Smooth muscle cell of the brain vasculature (primary cell): ENCODE data around the gene KRT73.
A peak's percentile ranks its signal among the peaks of the same experiment; 100 is the strongest.
"Not testable (repeated sequence)": the region's sequence is repeated elsewhere in the genome, so short reads cannot be mapped to it uniquely, and the experiment has no call there.

Experiments used
- DNase-seq: peaks from one replicate; pipeline ENCODE4 v3.0.0-alpha.2; 2012; ENCODE audit warnings: low read depth, low spot score

Gene KRT73

GRCh38 chr12:52600941-52601481 is 17.3 kb downstream of the KRT73 start, which contains the start of gene KRT72:
Gene KRT72 (minus strand): TSS chr12:52601463. CDS start chr12:52601452, 11 bp downstream.
- DNase-seq: no peak

DNA sequence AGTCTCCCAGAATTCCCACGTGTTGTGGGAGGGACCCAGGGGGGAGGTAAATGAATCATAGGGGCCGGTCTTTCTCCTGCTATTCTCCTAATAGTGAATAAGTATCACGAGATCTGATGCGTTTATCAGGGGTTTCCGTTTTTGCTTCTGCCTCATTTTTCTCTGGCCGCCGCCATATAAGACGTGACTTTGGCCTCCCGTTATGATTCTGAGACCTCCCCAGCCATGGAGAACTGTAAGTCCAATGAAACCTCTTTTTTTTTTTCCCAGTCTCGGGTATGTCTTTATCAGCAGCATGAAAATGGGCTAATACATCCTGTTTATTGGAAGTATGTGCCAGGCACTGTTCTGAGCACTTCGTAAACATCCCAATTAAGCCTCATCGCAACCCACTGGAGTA is 17.9 kb downstream of the KRT73 start:
- DNase-seq: no peak

- DNase-seq: no peak
Observed at GRCh38 chr12:52600071-52600470, 18.3 kb downstream of the KRT73 start.

DNA sequence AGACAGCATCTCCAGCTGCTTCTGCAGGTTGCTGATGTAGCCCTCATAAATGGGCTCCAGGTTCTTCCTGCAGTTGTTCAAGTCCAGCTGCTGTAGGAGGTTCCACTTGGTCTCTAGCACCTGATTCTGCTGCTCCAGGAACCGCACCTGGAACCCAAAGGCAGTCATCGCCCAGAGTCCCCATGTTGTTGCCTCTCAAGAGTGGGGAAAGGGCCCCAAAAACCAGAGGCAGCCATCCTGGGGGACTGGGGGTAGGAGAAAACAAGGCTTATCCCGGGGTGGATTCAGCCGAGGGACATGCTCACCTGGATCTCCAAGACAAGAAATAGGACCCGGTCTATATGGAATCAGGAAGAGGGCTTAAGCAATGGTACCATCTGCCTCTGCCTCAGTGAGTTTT is 19.4 kb downstream of the KRT73 start:
- DNase-seq: no peak

DNA sequence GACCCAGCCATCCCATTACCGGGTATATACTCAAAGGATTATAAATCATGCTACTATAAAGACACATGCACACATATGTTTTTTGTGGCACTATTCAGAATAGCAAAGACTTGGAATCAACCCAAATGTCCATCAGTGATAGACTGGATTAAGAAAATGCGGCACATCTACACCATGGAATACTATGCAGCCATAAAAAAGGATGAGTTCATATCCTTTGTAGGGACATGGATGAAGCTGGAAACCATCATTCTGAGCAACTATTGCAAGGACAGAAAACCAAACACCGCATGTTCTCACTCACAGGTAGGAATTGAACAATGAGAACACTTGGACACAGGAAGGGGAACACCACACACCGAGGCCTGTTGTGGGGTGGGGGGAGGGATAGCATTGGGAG is 24.1 kb downstream of the KRT73 start:
- DNase-seq: not testable (repeated sequence)

GRCh38 chr12:52591521-52591920 is 26.8 kb downstream of the KRT73 start:
- no peak for DNase-seq

DNA sequence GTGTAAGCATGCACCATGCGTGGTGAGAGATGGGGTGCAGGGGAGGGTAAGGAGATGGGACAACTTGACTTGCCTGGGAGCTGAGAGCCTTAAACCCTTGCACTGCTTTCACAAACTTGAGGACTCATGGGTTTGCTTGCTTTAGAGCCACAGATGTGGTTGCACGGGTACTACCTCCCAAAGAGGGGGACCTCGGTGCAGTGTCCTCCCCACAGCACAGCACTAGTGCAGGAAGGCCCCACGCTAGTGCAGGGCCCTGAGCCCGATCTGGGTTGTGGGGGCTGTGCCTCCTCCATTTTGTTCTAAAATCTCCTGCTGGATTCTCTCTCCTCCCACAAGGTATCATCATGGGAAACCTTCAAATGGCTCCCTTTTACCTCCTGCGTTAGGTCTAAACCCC is 28.3 kb downstream of the KRT73 start:
- DNase-seq: no peak

DNA sequence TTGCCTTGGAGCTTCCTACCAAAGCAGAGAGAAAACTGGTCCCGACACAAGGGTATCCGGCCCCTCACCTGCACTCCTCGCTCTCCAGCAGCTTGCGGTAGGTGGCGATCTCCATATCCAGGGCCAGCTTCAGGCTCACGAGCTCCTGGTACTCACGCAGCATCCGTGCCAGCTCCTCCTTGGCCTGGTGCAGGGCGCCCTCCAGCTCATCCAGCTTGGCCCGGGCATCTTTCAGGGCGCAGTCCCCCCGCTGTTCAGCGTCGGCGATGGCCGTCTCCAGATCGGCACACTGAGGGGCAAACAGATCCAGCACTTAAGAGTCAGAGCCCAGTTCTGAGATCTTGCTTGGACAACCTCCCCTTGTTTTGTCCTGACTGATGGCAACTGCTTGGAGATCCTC is 30.8 kb downstream of the KRT73 start:
- DNase-seq: no peak

DNA sequence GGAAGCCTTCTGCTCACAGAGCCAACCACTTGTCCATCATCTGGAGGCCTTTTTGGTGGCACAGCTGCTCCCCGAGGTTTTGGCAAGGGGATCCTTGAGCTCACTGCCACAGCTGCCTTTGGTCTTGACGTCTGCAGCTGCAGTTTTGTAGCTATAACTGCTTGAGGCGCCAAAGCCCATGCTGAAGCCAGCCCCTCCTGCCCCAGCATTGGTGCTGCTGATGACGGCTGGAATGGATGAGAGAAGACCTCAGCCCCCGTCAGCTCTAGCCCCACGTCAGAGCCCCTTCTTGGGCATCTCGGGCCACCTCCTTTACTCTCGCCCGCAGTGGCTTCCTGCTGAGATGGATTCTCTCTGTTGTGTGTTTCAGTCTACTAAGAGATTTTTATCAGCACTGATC is 32.4 kb downstream of the KRT73 start:
- DNase-seq: no peak

DNA sequence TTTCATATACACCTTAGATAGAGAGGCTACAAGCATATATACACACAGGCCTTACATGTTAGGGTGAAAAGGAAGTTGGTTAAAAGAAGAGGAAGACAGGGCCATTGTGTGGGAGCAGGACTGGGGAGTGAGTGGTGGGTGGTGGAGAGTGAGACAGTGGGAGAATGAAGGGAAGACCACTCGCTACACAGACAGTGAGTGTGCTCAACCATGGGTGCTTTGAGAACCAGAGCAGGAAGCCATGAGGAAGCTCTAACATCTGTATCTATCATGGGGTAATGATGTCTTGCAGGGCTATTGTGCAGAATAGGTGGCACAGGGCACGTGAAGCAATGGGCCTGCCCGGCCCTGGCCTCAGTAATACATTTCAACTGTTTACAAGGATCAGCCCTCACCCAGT is 33.3 kb downstream of the KRT73 start:
- no peak for DNase-seq

DNA sequence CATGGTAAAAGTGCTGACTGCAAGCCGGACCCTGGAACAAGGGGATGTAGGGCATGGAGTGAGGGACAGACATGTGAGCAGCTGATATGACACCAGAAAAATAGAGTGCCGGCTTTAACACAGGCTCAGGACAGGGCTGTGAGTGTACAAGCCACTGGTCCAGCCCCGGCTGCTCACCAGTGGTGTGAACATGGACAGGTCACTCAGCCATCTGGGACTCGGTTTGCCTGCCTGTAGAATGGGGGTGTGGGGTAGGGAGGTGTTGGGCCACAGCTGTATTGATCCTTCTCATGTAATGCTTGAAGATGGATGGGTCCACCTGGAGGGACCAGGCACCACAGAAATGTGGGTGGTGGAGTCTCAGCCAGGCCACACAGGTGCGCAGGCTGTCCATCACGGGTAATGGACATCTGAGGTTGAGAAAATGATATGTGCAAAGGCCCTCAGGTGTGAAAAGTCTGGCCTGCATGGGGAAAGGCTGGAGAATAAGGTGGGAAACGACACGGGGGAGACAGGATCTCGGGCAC is 34.1 kb downstream of the KRT73 start:
- DNase-seq: no peak

DNA sequence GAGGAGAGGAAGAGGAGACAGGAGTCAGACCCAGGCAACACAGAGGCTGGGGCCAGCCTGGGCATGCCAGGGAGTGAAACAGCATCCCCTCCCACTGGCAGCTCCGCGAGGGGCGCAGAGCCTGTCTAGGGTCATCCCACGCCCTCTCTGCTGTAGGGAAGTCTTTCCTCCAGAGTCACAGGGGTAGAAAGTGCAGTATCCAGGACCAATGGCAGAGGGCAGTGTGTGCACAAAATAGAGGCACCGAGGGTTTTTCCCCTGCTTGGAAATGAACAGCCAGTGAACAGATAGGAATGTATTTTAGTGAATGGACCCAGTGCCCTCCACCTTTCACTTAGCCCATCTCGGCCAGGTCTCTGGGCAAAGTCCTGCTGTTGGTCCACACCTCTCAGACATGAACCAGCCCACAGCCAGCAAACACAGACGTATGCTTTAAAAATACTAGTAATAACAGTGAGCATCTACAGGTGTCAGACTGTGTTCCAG is 35.3 kb downstream of the KRT73 start:
- DNase-seq: peak; percentile 9

DNA sequence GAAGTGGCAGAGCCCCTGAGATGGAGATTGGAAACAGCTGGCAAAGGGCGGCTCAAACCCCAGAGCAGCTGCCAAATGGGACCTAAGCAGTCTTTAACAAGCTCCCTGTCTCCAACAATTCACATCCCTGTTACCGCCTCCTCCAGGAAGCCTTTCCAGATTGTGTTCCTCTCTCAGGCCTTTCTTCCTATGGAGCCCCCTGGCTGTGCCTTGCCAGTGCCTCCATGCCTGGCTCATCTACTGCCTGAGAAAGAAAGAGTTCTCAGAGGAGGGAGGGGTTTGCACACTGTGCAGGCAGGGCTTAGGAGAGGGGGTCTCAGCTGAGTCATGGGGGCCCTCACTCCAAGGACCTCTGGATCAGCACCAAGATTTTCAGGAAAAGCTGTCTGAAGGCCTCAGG is 35.9 kb downstream of the KRT73 start:
- DNase-seq: no peak

GRCh38 chr12:52581481-52581880 is 36.9 kb downstream of the KRT73 start:
- DNase-seq: no peak

DNA sequence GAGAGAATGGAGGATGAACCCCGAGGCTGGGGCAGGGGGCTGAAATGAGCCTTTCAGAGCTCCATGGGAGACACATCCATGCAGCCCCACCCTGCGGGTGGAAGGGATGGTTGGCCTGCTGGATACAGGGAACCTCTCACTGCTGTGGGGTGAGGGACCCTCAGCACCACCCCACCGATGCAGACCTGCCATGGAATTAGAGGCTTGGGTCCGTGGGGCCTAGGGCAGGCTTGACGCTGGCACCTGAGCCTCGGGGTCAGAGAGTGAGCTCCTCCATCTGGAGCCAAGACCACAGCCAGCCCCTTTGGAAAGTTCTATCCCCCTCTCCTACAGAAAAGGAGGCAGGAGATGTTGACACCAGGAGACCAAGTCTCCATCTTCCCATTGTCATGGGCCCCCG is 37.3 kb downstream of the KRT73 start:
- no peak for DNase-seq

DNA sequence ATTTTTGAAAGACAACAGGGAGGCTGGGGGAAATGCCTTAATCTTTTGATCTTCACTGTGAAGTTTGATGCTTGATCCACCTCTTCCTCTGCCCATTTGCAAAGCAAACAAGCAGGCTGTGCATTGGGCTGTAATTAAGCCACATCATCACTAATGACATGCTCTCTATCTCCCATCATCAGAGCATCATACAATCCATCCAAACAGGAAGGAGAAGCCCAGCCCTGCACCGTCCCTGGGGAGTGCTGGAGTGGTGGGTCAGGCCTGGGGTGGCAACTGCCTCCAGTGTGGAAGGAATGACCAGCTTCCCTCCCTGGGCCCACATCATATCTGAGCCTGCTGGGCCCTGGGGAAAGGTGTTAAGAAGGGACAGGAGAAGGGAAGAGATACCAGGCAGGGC is 37.9 kb downstream of the KRT73 start:
- no peak for DNase-seq

DNA sequence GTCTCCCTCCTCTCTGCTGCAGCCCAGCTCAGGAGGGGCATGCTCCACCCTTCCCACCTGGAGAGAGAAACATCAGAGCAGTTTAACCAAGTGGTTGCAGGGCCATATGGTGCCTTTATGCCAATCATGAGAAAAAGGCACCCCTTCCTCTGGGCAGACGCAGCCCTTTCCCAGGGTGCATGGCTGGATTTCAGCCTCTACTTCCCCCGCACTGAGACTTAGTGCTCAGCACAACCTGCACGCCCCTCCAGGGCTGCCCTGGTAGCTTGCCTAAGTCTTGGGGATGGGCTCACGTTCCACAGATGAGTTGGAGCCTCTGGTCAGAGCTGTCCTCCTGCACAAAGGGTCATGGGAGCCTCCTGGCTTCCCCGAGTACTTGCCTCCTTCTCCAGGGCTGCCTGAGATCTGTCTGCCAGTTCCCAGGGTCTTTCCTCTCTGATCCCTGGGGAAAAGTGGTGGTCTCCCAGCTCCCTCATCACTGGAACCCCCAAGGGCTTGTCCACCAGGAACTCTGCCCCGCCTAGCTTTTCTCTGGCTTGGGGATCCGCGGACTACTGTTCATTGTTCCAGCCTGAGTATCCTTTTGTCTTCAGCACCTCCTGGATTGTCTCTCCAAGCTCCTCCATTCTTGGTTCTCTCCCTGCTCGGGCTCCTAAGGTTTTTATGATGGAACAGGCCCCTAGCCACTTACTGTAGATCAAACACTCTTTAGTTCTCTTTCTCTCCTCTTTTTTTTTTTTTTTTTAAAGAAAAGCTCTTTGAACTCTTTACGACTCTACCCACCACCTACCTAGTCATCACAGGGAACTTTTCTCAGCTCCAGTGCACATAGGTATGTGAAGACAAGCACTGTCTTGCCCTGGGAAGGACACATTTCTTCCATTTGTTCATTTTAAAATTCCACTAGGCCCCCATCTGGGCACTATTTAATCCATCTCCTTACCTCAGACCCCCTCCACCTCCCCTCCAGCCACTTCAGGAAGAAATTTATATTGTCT is 38.6 kb downstream of the KRT73 start:
- DNase-seq: no peak

- DNase-seq: no peak
Observed at GRCh38 chr12:52578469-52578868, 39.9 kb downstream of the KRT73 start.

DNA sequence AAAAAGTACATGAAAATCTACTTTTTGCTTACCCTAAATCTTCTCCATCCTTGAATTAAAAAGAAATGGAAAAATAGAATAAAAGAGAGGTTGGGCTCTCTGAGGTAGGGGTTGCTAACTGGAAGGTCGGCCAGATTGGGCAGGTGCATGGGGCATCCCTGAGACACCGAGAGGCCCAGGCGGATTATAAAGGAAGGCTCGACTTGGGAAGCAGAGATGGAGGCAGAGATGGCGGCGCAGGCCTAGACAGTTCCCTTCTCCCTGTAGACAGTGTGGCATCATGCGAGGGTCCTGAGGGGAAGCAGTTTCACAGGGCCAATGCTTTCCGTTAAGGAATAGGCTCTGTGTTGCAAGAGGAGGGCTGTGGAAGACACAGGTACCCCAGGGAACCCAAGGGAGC is 41.0 kb downstream of the KRT73 start:
- DNase-seq: no peak

DNA sequence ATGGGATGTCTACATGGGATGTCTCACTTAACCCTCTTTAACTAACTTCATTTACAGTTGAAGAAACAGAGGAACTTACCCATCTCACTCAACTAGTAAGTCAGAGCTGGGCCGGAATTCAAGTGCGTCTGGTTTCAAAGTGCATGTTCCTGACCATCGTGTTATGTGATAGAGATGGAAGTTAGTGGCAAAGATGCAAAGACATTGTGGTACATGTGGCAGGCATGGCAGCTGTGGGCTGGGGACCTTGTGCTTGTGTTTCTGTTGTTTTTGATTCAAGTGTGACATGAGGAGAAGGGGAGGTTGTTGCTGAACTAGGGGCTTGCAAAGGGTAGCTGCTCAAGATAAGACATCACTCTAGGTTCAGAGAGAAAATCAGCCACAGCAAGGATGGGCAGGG is 42.4 kb downstream of the KRT73 start:
- no peak for DNase-seq

DNA sequence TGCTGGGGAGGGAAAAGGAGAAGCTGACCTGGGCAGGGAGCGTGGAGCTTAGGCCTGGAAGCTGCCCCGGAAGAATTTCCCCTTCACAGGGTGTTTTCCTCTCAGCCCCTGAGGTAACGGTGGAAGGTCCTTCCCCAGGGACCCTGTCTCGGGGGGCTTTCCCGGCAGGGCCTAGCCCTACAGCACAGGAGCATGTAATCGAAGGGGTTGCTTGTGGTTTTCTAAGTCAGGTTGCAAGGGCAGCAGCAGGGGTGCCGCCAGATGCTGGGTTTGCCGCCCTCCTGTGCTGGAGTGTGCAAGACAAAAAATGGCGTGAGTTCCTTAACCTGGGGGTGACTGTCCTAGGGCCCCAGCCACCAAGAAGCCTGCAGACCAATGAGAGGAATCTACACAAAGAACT is 43.1 kb downstream of the KRT73 start:
- no peak for DNase-seq

DNA sequence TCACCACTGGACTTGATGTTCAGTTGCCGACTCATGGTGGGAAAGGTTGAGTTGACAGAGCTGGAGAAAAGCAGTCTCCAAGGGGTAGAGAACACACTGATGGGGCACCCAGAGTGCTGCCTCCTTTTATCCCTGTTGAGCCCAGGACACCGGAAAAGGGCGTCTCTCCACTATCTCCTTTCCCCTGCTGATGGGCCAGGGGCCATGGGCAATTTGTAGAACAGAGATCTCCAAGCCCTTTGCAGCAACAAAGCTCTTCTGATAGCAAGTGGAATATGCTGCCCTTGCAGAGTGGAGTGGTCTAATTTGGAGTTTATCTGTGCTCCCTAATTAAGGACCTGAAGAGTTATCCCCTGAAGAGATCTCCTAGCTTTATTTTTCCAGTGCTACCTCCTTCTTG is 44.6 kb downstream of the KRT73 start, which contains the start of gene KRT74:
Gene KRT74 (minus strand): TSS at position 101 of the 400 bp plus-strand sequence. CDS start 66 bp downstream, at position 35.
- no peak for DNase-seq

GRCh38 chr12:52573306-52573705 is 45.1 kb downstream of the KRT73 start:
- no peak for DNase-seq
